Endodermal cell (in vitro differentiated cells): ENCODE measurements around the gene ZNF618. TPM values are rescaled to one million over a fixed set of nuclear protein-coding genes. Genes with fewer than 3 reads are reported as not detected.

ENCODE experiments used
- DNase-seq: peaks from one replicate; pipeline ENCODE4 v3.0.0-alpha.2; 2017
- H3K27ac ChIP-seq: 2 replicates; pipeline ENCODE4 v1.5.1; 2013; ENCODE audit warnings: mild to moderate bottlenecking, low read depth, low read length, moderate library complexity
- H3K27me3 ChIP-seq: 2 replicates; pipeline ENCODE4 v1.6.1; 2013; ENCODE audit warnings: mild to moderate bottlenecking, low read length, moderate library complexity; ENCODE audit not compliant: insufficient read depth, control insufficient read depth, poor library complexity, severe bottlenecking
- H3K36me3 ChIP-seq: 2 replicates; pipeline ENCODE4 v1.7.0; 2013; ENCODE audit warnings: mild to moderate bottlenecking, low read length, moderate library complexity; ENCODE audit not compliant: control insufficient read depth, insufficient read depth
- H3K4me1 ChIP-seq: one replicate; pipeline ENCODE4 v1.7.0; 2013; ENCODE audit warnings: low read length; ENCODE audit not compliant: control insufficient read depth, insufficient read depth
- H3K4me3 ChIP-seq: 2 replicates; pipeline ENCODE4 v1.5.1; 2013; ENCODE audit warnings: mild to moderate bottlenecking, low read length, moderate library complexity
- H3K9ac ChIP-seq: 2 replicates; pipeline ENCODE4 v1.6.1; 2013; ENCODE audit warnings: mild to moderate bottlenecking, low read length, moderate library complexity; ENCODE audit not compliant: poor library complexity, severe bottlenecking; ENCODE audit errors: extremely low read depth
- H3K9me3 ChIP-seq: 2 replicates; pipeline ENCODE4 v1.6.1; 2013; ENCODE audit warnings: mild to moderate bottlenecking, low read length, moderate library complexity; ENCODE audit not compliant: control insufficient read depth
- H3K27ac Mint-ChIP-seq: 2 replicates; pipeline ENCODE4 v1.8.0; 2020; ENCODE audit warnings: mixed read lengths
- H3K27me3 Mint-ChIP-seq: 2 replicates; pipeline ENCODE4 v1.8.0; 2021; ENCODE audit warnings: mild to moderate bottlenecking, mixed read lengths; ENCODE audit not compliant: insufficient read depth
- H3K36me3 Mint-ChIP-seq: 2 replicates; pipeline ENCODE4 v1.8.0; 2020; ENCODE audit warnings: low read depth, mixed read lengths
- H3K4me1 Mint-ChIP-seq: 2 replicates; pipeline ENCODE4 v1.8.0; 2020; ENCODE audit warnings: mixed read lengths
- H3K4me3 Mint-ChIP-seq: 2 replicates; pipeline ENCODE4 v1.8.0; 2020; ENCODE audit warnings: mild to moderate bottlenecking, moderate library complexity, mixed read lengths
- H3K9me3 Mint-ChIP-seq: 2 replicates; pipeline ENCODE4 v1.8.0; 2020; ENCODE audit warnings: mild to moderate bottlenecking, mixed read lengths
- CTCF ChIP-seq: fragments of 200-600 bp; sonication (generic); conservative IDR thresholded peaks from 2 replicates; pipeline ENCODE4 v1.5.0; 2021; ENCODE audit warnings: antibody characterized with exemption, mild to moderate bottlenecking
- WGBS, 2 experiments: methylation state at CpG; one replicate each; pipeline versions ENCODE4 v1.1.5 to v1.1.7; 2013; ENCODE audit warnings: missing lambda C conversion rate in 2 of 2, mixed read lengths in 1 of 2; ENCODE audit not compliant: insufficient coverage in 1 of 2, insufficient read length in 1 of 2; 5-methylcytosine and 5-hydroxymethylcytosine counted together
- total RNA-seq, 2 donors: library from RNA; stranded (reverse); fragmentation: NEBNext Ultra II Directional in 1 of 2; extraction: Animal tissue kit (Norgen Biotek cat#: 25700) in 1 of 2; gene quantifications; 2 replicates in 1 of 2; 3 replicates in 1 of 2; pipeline ENCODE4 v1.2.1, GENCODE V29; 2021

ZNF618 gene
- total RNA-seq, 2 donors from 2014 or later = 34.5 to 37.5 TPM

GRCh38 chr9:114001794-114002261, 125.7 kb downstream of the ZNF618 start:
- Mint-ChIP-seq H3K4me1 (no peaks in the 10 kb centered on the region), H3K27ac (no peak overlapping the region), H3K36me3 (peaks cover 36% of the 10 kb centered on the region), H3K9me3 (no peaks in the 10 kb centered on the region), H3K4me3 (no peak overlapping the region), H3K27me3 (no peaks in the 10 kb centered on the region)
- peaks cover 45% of the 10 kb centered on the region for H3K36me3 ChIP-seq
- H3K4me3 ChIP-seq = no peak overlapping the region
- H3K27me3 ChIP-seq = no peaks in the 10 kb centered on the region
- H3K27ac ChIP-seq = no peak overlapping the region
- no peaks in the 10 kb centered on the region for H3K9me3 ChIP-seq
- peak; percentile 33 for DNase-seq
- H3K4me1 ChIP-seq = no peaks in the 10 kb centered on the region
- no peak overlapping the region for H3K9ac ChIP-seq
- no peak for TF ChIP-seq CTCF
- 92 to 96% methylated on average over 5 to 12 of the region's 12 CpGs for WGBS, 2 experiments

GRCh38 chr9:114002271-114002985, 126.3 kb downstream of the ZNF618 start:
- DNase-seq = peak; percentile 40
- no peak overlapping the region for H3K27ac ChIP-seq

GRCh38 chr9:114002986-114003350, 126.9 kb downstream of the ZNF618 start:
- peak; percentile 26 for DNase-seq
- WGBS, 2 experiments = 92 to 100% methylated on average over 5 of the region's 5 CpGs
- peak overlapping the region; percentile 11 for H3K27ac Mint-ChIP-seq

More at GRCh38 chr9:114002271-114002985, 126.3 kb downstream of the ZNF618 start:
- Mint-ChIP-seq H3K4me3 (no peak overlapping the region), H3K27me3 (no peaks in the 10 kb centered on the region), H3K36me3 (peaks cover 39% of the 10 kb centered on the region), H3K27ac (no peak overlapping the region), H3K9me3 (no peaks in the 10 kb centered on the region), H3K4me1 (no peaks in the 10 kb centered on the region)
- TF ChIP-seq CTCF = no peak
- Histone ChIP-seq H3K9ac (no peak overlapping the region), H3K9me3 (no peaks in the 10 kb centered on the region), H3K4me1 (no peaks in the 10 kb centered on the region), H3K4me3 (no peak overlapping the region), H3K36me3 (peaks cover 45% of the 10 kb centered on the region), H3K27me3 (no peaks in the 10 kb centered on the region)
- 94 to 100% methylated on average over 5 to 13 of the region's 14 CpGs for WGBS, 2 experiments

More at GRCh38 chr9:114002986-114003350, 126.9 kb downstream of the ZNF618 start:
- no peaks in the 10 kb centered on the region for H3K27me3 ChIP-seq
- no peaks in the 10 kb centered on the region for H3K4me1 Mint-ChIP-seq
- H3K36me3 Mint-ChIP-seq = peaks cover 42% of the 10 kb centered on the region
- peaks cover 45% of the 10 kb centered on the region for H3K36me3 ChIP-seq
- H3K4me3 ChIP-seq = no peak overlapping the region
- H3K27ac ChIP-seq = peak overlapping the region; percentile 4
- H3K27me3 Mint-ChIP-seq = no peaks in the 10 kb centered on the region
- H3K9ac ChIP-seq = no peak overlapping the region
- TF ChIP-seq CTCF = no peak
- H3K9me3 ChIP-seq = no peaks in the 10 kb centered on the region
- no peak overlapping the region for H3K4me3 Mint-ChIP-seq
- no peaks in the 10 kb centered on the region for H3K4me1 ChIP-seq
- H3K9me3 Mint-ChIP-seq = no peaks in the 10 kb centered on the region
